HG02678 (cell line): ENCODE results near the gene GABRG3.

ENCODE experiments used
- ATAC-seq: cut with Tn5 transposase; IDR thresholded peaks from one replicate; pipeline ENCODE4 v1.9.1; 2021; ENCODE audit warnings: mild to moderate bottlenecking, moderate library complexity; ENCODE audit not compliant: unreplicated experiment

GABRG3 gene

GRCh38 chr15:27396996-27397395, 426.0 kb downstream of the GABRG3 start:
- ATAC-seq, result no peak

GRCh38 chr15:27398631-27399161, 427.7 kb downstream of the GABRG3 start:
- ATAC-seq, result no peak

GRCh38 chr15:27399241-27399640, 428.3 kb downstream of the GABRG3 start:
- no peak for ATAC-seq

GRCh38 chr15:27401471-27401870, 430.5 kb downstream of the GABRG3 start:
- no peak for ATAC-seq

GRCh38 chr15:27408428-27408827, 437.4 kb downstream of the GABRG3 start:
- no peak for ATAC-seq

- no peak for ATAC-seq
Measured at GRCh38 chr15:27410996-27411605, 440.1 kb downstream of the GABRG3 start.

GRCh38 chr15:27412415-27412814, 441.4 kb downstream of the GABRG3 start:
- no peak for ATAC-seq

- ATAC-seq, result no peak
Measured at GRCh38 chr15:27414168-27414870, 443.3 kb downstream of the GABRG3 start.

GRCh38 chr15:27418726-27419125, 447.7 kb downstream of the GABRG3 start:
- no peak for ATAC-seq

GRCh38 chr15:27422997-27423396, 452.0 kb downstream of the GABRG3 start:
- no peak for ATAC-seq

GRCh38 chr15:27426805-27427204, 455.8 kb downstream of the GABRG3 start:
- no peak for ATAC-seq

- ATAC-seq, result no peak
Measured at GRCh38 chr15:27427276-27427675, 456.3 kb downstream of the GABRG3 start.

- no peak for ATAC-seq
Measured at GRCh38 chr15:27428151-27428550, 457.2 kb downstream of the GABRG3 start.

- no peak for ATAC-seq
Measured at GRCh38 chr15:27429577-27429976, 458.6 kb downstream of the GABRG3 start.

GRCh38 chr15:27433604-27434003, 462.6 kb downstream of the GABRG3 start:
- no peak for ATAC-seq

GRCh38 chr15:27438403-27439375, 467.7 kb downstream of the GABRG3 start:
- no peak for ATAC-seq

- no peak for ATAC-seq
Measured at GRCh38 chr15:27441120-27441519, 470.1 kb downstream of the GABRG3 start.

GRCh38 chr15:27448234-27448633, 477.3 kb downstream of the GABRG3 start:
- ATAC-seq, result no peak

- no peak for ATAC-seq
Measured at GRCh38 chr15:27448986-27449385, 478.0 kb downstream of the GABRG3 start.

- ATAC-seq, result no peak
Measured at GRCh38 chr15:27449941-27450340, 479.0 kb downstream of the GABRG3 start.
